Fibroblast of mammary gland (primary cell): ENCODE measurements around the gene TFB1M.
"Not testable (repeated sequence)": the region's sequence is repeated elsewhere in the genome, so short reads cannot be mapped to it uniquely, and the experiment has no call there.

Experiments
- DNase-seq: peaks from one replicate; pipeline ENCODE4 v3.0.0-alpha.2; 2010; ENCODE audit warnings: low read depth
- H3K4me3 ChIP-seq: 2 replicates; pipeline ENCODE4 v1.5.1; 2011; ENCODE audit warnings: low read depth, mild to moderate bottlenecking, low read length, moderate library complexity; ENCODE audit not compliant: control insufficient read depth
- CTCF ChIP-seq: conservative IDR thresholded peaks from 2 replicates; pipeline ENCODE4 v1.5.1; 2011; ENCODE audit warnings: low read depth, low read length, inconsistent platforms; ENCODE audit not compliant: control insufficient read depth, insufficient read depth

The TFB1M gene

GRCh38 chr6:155324172-155324571, 9.9 kb upstream of the TFB1M start:
- DNase-seq, result no peak
- no peak for TF ChIP-seq CTCF
- H3K4me3 ChIP-seq, result no peak overlapping the region

DNA sequence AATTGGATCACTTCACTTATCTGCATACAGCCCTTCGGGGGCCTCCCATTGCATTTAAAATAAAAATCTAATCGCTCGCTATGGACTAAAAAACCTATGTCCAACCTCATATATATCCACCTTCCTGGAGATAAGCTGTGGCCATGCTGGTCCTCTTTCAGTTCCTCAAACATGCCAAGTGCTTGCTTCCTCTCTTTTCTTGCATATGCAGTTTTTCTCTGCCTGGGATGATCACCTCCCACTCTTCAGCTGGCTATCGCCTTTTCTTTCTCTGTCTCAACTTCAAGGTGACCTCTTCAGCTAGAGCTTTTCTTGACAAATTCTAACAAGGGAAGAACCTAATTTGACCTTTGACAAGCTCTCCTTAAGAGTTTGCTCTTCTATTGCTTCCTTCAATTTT, 5.6 kb upstream of the TFB1M start:
- H3K4me3 ChIP-seq, result no peak overlapping the region
- DNase-seq, result no peak

GRCh38 chr6:155317186-155317585, 2.9 kb upstream of the TFB1M start:
- H3K4me3 ChIP-seq, result no peak overlapping the region
- TF ChIP-seq CTCF, result peak; percentile 26
- DNase-seq, result peak; percentile 20

More for the DNA sequence above, 5.6 kb upstream of the TFB1M start:
- no peak for TF ChIP-seq CTCF

- TF ChIP-seq CTCF, result no peak
- no peak overlapping the region for H3K4me3 ChIP-seq
- no peak for DNase-seq
These were observed 2.1 kb upstream of the TFB1M start for GRCh38 chr6:155316419-155316818.

GRCh38 chr6:155315516-155315871, 1.2 kb upstream of the TFB1M start:
- H3K4me3 ChIP-seq, result peak overlapping the region; percentile 87
- peak; percentile 71 for DNase-seq
- no peak for TF ChIP-seq CTCF

DNA sequence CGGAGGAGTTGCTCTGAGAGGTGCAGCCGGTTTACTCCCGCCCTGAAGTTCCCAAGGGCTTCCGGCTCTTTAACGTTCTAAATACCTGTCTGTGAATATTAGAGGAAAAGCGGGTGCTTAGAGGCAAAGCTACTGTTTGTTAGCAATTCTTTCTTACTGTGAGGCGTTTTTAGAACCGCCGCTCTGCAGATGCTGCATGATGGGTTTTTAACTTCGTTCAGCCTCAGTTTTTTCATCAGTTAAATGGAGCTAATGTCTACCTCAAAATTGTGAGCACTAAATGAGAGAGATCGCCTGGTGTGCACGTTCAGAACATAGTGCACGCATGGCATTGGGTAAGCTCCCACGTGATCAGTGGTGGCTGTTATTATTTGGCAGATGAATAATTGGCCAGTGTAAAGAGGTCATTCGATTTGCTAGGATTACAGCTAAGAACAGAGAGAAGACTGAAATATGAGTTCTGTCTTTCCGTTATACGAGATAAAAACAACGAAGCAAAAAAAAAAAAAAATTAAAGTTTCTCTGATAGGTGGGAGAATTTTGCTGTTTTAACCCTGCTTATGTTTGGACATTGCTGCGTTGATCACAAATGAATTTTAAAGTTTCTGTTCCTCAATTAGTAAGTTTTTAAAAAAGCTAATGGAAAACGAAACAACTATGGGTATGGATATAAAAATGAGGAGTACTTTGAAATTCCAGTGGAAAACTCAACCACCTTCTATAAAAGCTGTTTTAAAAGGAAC, 660 bp upstream of the TFB1M start:
- H3K4me3 ChIP-seq, result peak overlapping the region; percentile 87
- peak; percentile 95 for DNase-seq
- no peak for TF ChIP-seq CTCF

GRCh38 chr6:155313602-155314091, 637 bp downstream of the TFB1M start:
- DNase-seq, result peak; percentile 35
- peak overlapping the region; percentile 87 for H3K4me3 ChIP-seq
- TF ChIP-seq CTCF, result no peak

- H3K4me3 ChIP-seq, result peak overlapping the region; percentile 87
- DNase-seq, result not testable (repeated sequence)
These were observed 1.3 kb downstream of the TFB1M start for GRCh38 chr6:155312950-155313349.
